ENCODE data around the gene DCLK1.

Gene DCLK1

DNA sequence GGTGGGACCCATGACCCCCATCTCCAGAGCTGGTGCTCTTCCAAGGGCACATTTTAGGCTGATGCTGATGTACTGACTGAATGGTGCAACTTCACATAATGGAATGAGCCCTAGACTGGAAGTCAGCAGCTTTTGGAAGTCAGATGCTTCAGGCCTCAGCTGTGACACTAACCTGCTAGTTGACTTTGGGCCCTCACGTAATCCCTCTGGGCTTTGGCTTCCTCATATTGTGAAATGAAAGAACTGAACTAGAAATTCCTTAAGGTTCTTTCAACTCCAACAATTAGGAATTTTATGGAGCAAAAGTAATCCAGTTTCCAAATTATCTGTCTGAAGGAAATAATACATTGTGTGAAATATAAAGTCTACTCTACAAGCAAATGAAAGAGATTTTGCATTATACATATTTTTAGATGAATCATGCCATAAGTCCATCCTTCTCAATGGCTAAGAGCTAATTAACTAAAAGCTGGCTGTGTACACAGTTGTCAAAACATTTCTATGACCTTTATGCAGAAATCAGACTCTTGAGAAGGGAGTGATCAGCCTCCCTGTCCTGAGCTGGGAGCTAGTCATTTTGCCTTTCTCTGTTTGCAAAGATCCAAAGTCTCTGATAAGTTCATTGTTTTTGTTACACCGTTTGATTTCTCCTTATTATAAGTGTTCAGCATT, 204.2 kb downstream of the DCLK1 start:
- no peak overlapping the region for H3K4me3 ChIP-seq (ENCODE audit: low read depth, low read length)
- TF ChIP-seq, protein P1, sequence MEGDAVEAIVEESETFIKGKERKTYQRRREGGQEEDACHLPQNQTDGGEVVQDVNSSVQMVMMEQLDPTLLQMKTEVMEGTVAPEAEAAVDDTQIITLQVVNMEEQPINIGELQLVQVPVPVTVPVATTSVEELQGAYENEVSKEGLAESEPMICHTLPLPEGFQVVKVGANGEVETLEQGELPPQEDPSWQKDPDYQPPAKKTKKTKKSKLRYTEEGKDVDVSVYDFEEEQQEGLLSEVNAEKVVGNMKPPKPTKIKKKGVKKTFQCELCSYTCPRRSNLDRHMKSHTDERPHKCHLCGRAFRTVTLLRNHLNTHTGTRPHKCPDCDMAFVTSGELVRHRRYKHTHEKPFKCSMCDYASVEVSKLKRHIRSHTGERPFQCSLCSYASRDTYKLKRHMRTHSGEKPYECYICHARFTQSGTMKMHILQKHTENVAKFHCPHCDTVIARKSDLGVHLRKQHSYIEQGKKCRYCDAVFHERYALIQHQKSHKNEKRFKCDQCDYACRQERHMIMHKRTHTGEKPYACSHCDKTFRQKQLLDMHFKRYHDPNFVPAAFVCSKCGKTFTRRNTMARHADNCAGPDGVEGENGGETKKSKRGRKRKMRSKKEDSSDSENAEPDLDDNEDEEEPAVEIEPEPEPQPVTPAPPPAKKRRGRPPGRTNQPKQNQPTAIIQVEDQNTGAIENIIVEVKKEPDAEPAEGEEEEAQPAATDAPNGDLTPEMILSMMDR (IDR thresholded peaks at IDR 0.05; ENCODE audit: borderline replicate concordance, insufficient read depth, low read depth, low read length), result no peak

DNA sequence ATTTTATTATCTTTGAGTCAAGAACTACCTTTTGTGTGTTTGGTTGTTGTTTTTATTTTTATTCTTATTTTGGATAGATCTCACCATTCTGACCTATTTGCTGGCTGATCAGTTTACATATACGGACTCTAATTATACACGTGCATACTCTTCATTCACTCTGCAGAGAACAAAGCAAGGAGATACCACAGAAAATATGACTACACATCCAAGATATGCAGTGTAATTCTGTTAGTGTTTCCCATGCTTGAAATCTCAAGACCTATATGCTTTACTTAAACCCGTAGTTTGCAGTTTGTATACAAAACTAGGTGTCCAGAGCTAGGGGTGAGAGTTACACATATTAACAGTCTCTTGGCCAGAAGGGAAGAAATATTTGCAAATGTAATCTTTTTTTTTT, 205.5 kb downstream of the DCLK1 start:
- TF ChIP-seq, protein P1 (IDR thresholded peaks at IDR 0.05; ENCODE audit: borderline replicate concordance, insufficient read depth, low read depth, low read length), result no peak
- H3K4me3 ChIP-seq (ENCODE audit: low read depth, low read length), result no peak overlapping the region

DNA sequence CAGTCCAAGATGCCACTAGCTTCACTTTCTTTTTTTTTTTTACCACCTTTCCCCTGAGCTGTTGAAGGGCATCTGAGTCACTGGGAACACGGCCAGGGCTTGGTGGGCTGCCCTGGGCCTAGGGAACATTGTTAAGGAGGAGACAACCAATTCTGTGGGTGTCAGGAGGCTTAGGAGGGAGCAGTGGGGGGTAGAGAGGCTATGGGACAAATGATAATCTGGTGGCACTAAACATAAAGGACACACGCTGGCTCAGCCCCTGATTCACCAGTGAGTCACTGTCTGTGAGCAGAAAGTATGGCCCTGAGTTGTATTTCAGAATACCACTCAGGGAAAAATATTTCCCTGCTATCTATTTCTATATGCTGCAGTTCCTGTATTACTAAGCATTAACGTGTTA, 207.8 kb downstream of the DCLK1 start:
- H3K4me3 ChIP-seq (ENCODE audit: low read depth, low read length), result no peak overlapping the region
- TF ChIP-seq, protein P1 (IDR thresholded peaks at IDR 0.05; ENCODE audit: borderline replicate concordance, insufficient read depth, low read depth, low read length), result no peak

DNA sequence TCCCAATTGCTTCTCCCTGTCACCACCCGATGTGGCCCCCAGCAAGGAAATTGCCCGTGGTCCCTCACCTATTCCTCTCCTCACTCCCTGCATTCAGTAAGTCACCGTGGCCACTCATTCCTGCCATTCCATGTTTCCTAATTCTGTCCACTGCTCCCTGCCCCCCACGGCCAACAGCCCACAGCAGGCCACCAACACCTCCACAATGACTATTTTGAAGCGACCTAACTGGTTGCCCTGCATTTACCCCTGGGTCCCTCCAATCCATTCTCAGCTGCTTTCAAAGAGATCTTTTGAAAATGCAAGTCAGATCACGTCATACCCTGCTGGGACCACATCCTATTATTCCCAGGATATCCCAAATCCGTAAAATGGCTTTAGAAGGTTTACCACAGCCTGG, 210.4 kb downstream of the DCLK1 start:
- H3K4me3 ChIP-seq (ENCODE audit: low read depth, low read length), result no peak overlapping the region
- TF ChIP-seq, protein P1 (IDR thresholded peaks at IDR 0.05; ENCODE audit: borderline replicate concordance, insufficient read depth, low read depth, low read length), result no peak

DNA sequence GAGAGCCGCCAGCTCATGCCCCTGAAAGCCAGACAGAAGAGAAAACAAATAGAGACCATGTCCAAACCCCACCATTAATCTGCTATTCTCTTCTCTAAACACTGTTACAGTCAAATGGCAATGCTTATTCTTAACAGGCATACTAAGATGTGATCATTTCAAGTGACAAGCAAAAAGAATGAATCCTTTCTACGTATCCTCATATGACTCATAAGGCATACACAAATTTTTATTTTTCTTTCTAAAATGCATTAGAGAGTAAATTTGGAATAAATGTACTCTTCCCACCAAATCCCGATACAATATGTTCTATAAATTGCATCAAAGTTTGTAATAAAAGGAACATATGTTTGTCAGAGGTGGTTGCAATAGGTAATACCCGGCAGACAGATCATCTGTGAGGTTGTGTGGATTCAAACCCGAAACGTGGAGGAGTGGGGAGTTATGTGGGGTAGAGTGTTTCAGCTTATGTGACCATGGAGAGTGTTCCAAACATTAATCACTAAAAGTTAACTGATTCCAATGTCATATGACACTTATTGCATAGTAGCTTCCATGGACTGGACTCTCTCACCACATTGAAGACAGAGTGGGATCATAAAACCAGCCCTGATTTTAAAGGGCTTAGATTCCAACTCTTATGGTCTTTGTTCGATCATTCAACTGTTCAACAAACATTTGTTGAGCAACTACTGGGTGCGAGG, 213.1 kb downstream of the DCLK1 start:
- no peak overlapping the region for H3K4me3 ChIP-seq (ENCODE audit: low read depth, low read length)
- TF ChIP-seq, protein P1 (IDR thresholded peaks at IDR 0.05; ENCODE audit: borderline replicate concordance, insufficient read depth, low read depth, low read length), result no peak

DNA sequence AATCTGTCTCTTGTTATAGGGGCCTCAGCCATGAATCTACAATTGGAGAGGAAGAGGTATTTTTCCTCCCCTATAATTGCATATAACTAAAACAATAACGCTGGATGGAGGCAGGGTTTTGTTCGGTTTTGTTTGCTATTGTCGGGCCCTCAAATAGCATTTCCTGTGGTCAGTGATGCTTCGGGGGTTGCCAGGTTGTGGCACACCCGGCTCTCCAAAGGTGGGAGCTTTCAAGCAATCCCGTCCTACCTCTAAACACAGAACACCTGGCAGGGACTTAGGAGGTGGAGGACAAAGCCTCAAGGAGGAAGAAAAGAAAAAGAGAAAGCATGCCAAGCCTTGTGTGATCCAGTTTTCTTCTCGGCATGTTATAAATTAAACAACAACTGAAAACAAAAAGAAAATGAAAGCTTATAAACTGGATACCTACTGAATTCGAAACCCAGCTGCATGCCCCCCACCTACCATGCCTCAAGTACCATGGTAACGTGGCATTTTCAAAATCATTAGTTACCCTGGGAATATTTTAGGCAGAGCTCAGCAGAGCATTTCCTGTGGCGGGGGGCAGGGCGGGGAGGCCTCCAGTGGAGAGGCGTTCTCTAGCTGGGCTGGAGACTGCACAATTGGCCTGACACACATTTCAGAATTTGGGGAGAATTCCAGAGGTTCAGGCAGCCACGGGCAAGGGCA, 213.8 kb downstream of the DCLK1 start:
- H3K4me3 ChIP-seq (ENCODE audit: low read depth, low read length), result no peak overlapping the region
- TF ChIP-seq, protein P1 (IDR thresholded peaks at IDR 0.05; ENCODE audit: borderline replicate concordance, insufficient read depth, low read depth, low read length), result no peak
